ENCODE data around the gene ZNF48.
A peak's percentile ranks its signal among the peaks of the same experiment; 100 is the strongest.

Gene ZNF48

DNA sequence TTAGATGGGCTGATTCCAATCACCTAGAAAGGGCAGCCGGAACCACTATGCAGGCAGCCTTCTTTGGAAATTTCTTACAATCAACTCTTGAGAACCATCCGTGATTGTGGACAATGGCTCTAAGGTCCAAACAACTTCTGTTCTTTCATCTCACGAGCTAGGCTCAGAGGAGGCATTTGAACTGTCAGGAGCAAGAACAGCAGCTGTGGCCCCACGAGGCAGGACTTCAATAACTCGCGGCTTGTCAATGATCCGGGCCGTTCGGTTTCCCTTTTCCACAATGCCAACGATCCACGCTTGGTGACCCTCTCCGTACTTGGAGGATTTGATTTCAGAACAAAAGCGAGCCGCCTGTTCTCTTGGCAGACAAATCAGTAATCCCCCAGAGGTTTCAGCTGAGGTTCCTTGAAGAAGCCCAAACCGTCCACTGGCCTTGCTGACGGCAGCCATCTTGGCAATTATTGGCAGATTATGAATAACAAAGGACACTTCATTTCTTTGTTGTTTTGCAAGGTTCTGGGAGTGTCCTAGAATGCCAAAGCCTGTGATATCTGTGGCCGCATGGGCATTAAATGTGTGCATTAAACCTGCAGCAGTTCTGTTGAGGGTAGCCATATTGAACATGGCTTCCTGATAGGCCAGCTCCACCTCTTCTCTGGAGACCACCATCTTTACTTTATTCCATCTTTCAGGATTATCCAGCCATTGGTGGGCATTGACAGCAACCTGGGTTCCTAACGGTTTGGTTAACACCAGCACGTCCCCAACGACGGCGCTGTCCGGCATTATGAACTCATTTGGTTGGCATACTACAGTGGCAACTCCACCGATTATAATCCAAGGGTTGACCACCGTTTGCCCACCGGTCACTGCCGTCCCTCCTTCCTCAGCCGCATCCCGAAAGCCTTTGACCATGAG, 49.3 kb downstream of the ZNF48 start:
- DNase-seq = no peak

DNA sequence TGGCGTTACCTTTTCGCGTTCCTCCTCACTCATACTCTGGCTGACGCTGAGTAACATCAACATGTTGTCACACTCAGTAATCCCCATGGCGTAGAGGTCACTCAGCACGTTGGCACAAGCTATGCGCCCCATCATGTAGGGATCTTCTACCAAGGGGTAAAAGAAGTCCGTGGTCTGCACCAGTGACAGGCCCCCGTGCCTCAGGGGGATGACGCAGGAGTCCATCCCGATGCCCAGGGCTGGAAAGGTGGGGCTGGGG, 49.9 kb downstream of the ZNF48 start:
- DNase-seq = no peak

GRCh38 chr16:30445408-30446202, 50.4 kb downstream of the ZNF48 start, which contains the start of gene SEPHS2:
Gene SEPHS2, minus strand, starts transcription at chr16:30445874. Its CDS starts 147 bp downstream, at chr16:30445727.
- peak; percentile 92 for DNase-seq

- no peak for DNase-seq
Observed at GRCh38 chr16:30446203-30446595, 51.0 kb downstream of the ZNF48 start.

- no peak for DNase-seq
Observed at GRCh38 chr16:30447512-30448226, 52.4 kb downstream of the ZNF48 start.

- no peak for DNase-seq
Observed at GRCh38 chr16:30449116-30449435, 53.9 kb downstream of the ZNF48 start.

Data from effector CD4-positive, alpha-beta T cell (primary cell).